Measurements from ENCODE around the gene NR2E3.

The NR2E3 gene

DNA sequence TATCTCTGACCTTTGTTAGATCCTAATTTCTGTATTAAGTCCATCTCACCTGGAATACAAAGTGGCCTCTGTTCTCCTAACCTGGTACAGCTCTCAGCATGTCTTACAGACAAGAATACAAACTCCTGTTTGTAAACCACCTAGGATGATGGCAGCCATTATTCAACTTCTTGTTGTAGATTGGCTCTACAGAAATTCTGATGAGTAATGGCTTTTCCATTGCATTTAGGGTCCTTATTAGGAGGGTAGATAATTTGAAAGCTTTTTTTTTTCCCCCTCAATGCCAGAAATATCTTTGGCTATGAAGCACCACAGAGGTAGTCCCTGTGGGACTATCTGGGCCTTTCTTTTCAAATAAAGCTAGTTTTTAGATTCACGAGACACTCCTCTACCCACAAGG is 9.8 kb downstream of the NR2E3 start:
- TF ChIP-seq CTCF (conservative IDR thresholded peaks at IDR 0.05; ENCODE audit: low read depth) = no peak
- POLR2A ChIA-PET (ENCODE audit: low non-redundant PET) = no interaction called here
- H3K27ac ChIP-seq = no peak overlapping the region
- DNase-seq (ENCODE audit: low spot score) = no peak
- CTCF ChIA-PET = interaction anchor here (1.5 kb wide), 1 partner anchor 17 kb away, joined by 3 read pairs; no protein-coding TSS in a partner anchor

DNA sequence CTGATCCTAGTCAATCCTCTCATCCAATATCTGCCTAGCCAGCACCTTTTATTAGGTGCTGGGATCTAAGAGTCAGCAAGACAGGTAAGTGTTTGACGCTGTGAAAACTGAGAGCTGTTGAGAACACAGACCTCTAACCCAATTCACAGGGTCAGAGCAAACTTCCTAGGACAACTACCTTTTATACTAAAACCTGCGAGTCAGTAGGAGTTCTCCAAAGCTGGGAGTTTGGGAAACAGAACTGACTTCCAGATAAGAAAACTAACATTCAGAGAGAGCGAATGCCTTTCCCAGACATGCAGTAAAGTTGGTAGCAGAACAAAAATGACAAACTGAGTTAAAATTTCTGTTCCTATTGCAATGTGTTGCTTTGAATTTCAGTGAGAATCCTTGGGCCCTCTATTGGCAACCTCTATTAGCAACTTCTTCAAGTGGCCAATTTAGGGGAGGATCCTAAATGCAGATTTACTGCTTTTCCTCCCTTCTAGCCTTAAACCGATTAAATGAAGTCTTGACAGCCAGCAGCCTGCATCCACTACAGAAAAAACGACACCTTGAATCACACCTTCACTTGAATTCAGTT is 11.3 kb downstream of the NR2E3 start:
- no peak overlapping the region for H3K27ac ChIP-seq
- ChIA-PET POLR2A (ENCODE audit: low non-redundant PET) (no interaction called here), CTCF (interaction anchor here (0.7 kb wide), 1 partner anchor 186 kb away, joined by 7 read pairs; no protein-coding TSS in a partner anchor)
- DNase-seq (ENCODE audit: low spot score) = no peak
- no peak for TF ChIP-seq CTCF (conservative IDR thresholded peaks at IDR 0.05; ENCODE audit: low read depth)

DNA sequence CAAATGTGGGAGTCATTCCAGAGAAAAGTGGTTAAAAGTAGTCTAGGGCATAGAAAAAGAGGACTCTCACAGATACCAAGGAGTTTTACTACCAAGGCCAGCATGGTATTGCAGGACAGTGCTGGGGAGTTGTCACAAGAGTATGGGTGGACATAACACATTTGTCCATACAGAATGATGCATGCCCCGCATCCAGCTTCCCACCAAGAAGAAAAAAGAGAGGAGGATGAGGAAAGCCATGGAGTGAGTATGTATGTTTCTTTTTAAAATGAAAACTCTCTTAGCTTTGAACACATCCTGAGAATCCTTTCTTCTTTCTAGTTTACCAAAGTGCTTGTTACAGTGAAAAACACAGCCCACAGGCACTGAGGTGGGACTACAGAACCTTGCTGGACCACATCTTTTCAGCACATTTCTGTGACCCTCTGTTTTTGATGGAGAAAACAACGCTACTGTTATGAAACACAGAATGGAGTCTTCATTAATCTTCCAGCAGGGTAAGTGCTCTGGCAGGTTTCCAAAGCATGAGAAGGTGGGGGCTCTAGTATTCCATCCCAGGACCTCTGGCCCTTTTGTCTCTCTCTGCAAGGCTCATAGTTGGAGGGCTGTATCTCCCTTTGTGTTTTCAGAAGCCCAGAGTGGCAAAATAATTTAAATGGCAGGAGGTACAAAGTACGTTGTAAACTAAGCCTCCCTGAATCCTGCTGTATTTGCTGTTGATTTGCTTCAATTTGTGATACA is 12.7 kb downstream of the NR2E3 start:
- no peak for TF ChIP-seq CTCF (conservative IDR thresholded peaks at IDR 0.05; ENCODE audit: low read depth)
- ChIA-PET POLR2A (ENCODE audit: low non-redundant PET) (no interaction called here), CTCF (no interaction called here)
- no peak overlapping the region for H3K27ac ChIP-seq
- no peak for DNase-seq (ENCODE audit: low spot score)

DNA sequence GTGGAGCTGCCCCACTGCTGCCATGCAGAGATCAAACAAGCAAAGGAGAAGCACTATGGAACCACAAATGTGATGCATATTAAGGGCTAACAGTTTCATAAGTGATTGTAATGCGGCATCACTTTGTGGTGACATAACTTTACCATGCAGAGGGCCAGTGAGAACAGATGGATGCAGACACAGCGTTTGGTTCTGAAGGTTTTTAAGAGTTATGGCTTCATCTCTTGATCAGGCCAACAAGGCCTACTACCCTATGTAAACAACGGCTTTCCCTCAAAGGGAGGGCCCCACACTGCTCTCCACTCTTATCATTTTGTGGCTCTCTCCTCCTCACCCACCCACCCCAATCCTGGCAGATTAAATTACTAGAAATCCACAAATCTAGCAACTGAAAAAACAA is 13.4 kb downstream of the NR2E3 start:
- no peak overlapping the region for H3K27ac ChIP-seq
- TF ChIP-seq CTCF (conservative IDR thresholded peaks at IDR 0.05; ENCODE audit: low read depth) = no peak
- POLR2A ChIA-PET (ENCODE audit: low non-redundant PET) = no interaction called here
- DNase-seq (ENCODE audit: low spot score) = no peak
- CTCF ChIA-PET = no interaction called here

DNA sequence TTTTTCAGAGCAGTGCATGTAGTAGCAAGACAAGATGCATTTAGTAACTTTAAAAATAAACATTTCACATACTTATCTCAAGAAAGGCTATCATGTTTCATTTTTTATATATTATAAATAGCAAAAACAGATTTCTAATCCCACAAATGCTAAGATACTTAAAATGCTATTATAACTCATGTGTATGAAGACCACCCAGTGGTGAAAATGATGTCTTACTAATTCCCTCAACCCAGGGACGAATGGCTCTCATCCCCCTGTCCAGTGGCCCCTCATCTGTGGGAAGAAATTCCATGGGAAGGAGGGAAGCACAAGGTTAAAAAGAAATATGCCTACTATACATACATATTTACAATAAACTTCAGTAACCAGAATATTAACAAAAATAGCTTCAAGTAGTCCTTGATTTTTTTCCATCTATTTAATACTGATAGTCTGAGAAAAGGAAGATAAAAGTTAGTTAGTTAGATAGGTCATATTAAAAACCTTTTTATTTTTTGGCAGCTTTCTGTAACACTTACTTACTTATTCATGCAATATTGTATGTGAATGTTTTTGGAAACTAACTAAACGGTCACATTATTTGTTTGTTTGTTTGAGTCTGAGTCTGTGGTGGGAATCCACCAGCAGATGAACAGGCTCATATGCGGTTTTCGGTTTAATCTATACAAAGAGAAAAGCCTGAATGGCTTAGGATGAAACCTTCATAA is 14.8 kb downstream of the NR2E3 start:
- ChIA-PET POLR2A (ENCODE audit: low non-redundant PET) (no interaction called here), CTCF (no interaction called here)
- H3K27ac ChIP-seq = no peak overlapping the region
- no peak for TF ChIP-seq CTCF (conservative IDR thresholded peaks at IDR 0.05; ENCODE audit: low read depth)
- no peak for DNase-seq (ENCODE audit: low spot score)

GRCh38 chr15:71826196-71826595 is 15.8 kb downstream of the NR2E3 start:
- CTCF ChIA-PET = interaction anchor here (0.6 to 0.7 kb wide), 2 partner anchors 152 to 188 kb away, joined by 3 to 4 read pairs; no protein-coding TSS in a partner anchor
- no peak for DNase-seq (ENCODE audit: low spot score)
- H3K27ac ChIP-seq = no peak overlapping the region
- TF ChIP-seq CTCF (conservative IDR thresholded peaks at IDR 0.05; ENCODE audit: low read depth) = no peak
- POLR2A ChIA-PET (ENCODE audit: low non-redundant PET) = no interaction called here
